Testis (tissue), 3 donors: ENCODE measurements around the gene SKP1. TPM values are rescaled to one million over a fixed set of nuclear protein-coding genes. Genes with fewer than 3 reads are reported as not detected.
A peak's percentile ranks its signal among the peaks of the same experiment; 100 is the strongest.

Source experiments
- DNase-seq: peaks from one replicate; pipeline ENCODE4 v3.0.0-alpha.2; 2019
- H3K27ac ChIP-seq, 2 donors: fragments of 200-600 bp; sonication (generic); one replicate each; pipeline ENCODE4 v1.5.1; 2019
- H3K27me3 ChIP-seq: fragments of 200-600 bp; sonication (generic); one replicate; pipeline ENCODE4 v1.5.1; 2019
- H3K36me3 ChIP-seq: fragments of 200-600 bp; sonication (generic); one replicate; pipeline ENCODE4 v1.5.1; 2017; ENCODE audit warnings: low read depth; ENCODE audit errors: missing control alignments
- H3K4me1 ChIP-seq: fragments of 200-600 bp; sonication (generic); one replicate; pipeline ENCODE4 v1.5.1; 2019
- H3K4me3 ChIP-seq, 2 donors: fragments of 200-600 bp; sonication (generic); one replicate each; pipeline ENCODE4 v1.5.1; 2017 to 2019
- H3K9me3 ChIP-seq: fragments of 200-600 bp; sonication (generic); one replicate; pipeline ENCODE4 v1.5.1; 2017
- POLR2A ChIP-seq: fragments of 450-650 bp; IDR thresholded peaks from one replicate; pipeline ENCODE4 v1.6.1; 2017; ENCODE audit warnings: antibody characterized with exemption, mild to moderate bottlenecking, moderate library complexity
- WGBS, 2 donors: methylation state at CpG; one replicate each; pipeline ENCODE4 v1.1.5; 2018; 5-methylcytosine and 5-hydroxymethylcytosine counted together
- intact Hi-C: fragments of 100-400 bp; cut with DNase I; formaldehyde crosslinking; loops from one replicate; pipeline ENCODE4 v1.15.1; 2023; ENCODE audit warnings: low total_unique reads
- polyA plus RNA-seq: library from polyadenylated mRNA; stranded (reverse); fragments of 350-450 nt; fragmentation: Illumina TruSeq; extraction: RNeasy Lipid Tissue Mini Kit (QIAGEN cat#74804); gene quantifications from one replicate; pipeline ENCODE4 v1.2.3, GENCODE V29; 2014; ENCODE audit warnings: low read depth, low replicate concordance; ENCODE audit not compliant: insufficient read depth
- total RNA-seq, 2 donors: library from RNA; depleted of rRNA; stranded (reverse); fragments of >200 nt; gene quantifications; one replicate each; pipeline ENCODE4 v1.2.3, GENCODE V29; 2016
- TF ChIP-seq, protein P1 (sequence below), 3 experiments: fragments of 450-650 bp in 2 of 3; fragments of 200-600 bp in 1 of 3; sonication (generic) in 1 of 3; IDR thresholded peaks; one replicate each; pipeline ENCODE4 v1.5.1; 2016 to 2019; ENCODE audit warnings: antibody characterized with exemption in 3 of 3, mild to moderate bottlenecking in 2 of 3, moderate library complexity in 1 of 3

The SKP1 gene
- total and polyA plus RNA-seq, 3 donors from 2014 or later = 336 to 919 (median 459) TPM

DNA sequence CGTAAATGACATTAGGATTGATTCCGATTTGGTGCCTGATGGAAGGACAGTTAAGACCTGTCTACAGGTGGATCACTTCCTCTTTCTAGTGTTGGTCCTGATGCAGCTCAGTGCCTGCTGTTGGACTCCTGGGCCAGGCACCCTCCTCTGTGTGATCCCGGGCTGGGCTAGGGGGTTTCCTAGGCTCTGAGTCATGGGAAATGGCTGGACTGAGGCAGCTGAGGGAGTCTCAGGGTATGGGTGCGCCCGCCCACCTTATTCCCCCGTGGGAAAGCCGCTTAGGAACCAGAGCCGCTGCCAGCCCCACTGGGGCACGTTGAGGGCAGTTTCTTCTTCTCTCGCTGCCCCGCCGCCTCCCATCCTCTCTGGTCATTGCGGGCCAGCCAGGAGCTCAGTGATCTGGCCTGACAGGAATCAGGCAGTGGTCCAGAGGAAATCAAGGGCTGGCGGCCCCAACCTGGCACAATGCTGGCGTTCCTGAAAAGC, 49.3 kb downstream of the SKP1 start:
- DNase-seq = no peak

DNA sequence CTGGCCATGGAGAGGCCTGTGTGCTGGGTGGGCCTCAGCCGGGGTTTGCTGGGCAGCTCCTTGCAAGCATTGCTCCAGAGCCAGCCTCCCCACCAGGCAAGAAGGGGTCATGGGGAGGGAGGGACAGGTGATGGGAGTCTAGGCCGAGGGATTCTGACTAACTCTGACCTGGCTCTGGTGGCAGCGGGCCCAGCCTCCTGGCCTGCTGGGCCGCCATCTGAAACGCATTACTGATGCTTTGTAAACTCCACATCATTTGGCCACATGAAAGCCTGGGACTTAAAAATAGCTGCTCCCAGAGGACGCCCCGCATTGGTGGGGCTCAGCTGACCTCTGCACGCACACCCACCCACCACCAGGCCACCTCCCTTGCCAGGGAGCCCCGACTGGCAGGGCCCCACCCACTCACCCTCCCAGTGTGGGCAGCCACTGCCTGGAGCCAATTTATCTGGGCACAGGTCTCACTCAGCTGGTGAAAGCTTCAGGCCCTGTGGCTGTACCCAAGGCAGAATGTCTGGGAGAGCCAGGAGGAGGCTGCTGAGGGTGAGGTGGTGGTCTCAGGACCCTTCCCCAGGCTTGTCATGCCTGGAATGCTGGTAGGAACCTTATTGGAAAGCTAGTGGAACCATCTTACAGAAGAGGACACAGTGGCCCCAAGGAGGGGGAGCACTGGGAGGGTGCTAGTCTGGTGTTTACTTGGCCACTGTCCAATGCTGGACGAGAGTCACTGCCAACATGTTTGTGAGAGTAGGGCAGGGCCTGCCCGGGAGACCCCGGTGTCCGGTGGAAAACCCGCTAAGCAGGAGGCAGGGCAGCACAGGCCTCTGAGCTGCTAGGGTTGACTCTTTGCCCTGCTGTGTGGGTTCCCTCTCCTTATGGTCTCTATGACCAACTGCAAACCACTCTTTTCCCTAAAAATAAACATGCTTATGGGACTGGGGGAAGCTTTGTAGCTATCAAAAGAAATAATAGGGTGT, 51.4 kb downstream of the SKP1 start:
- TF ChIP-seq, protein P1, sequence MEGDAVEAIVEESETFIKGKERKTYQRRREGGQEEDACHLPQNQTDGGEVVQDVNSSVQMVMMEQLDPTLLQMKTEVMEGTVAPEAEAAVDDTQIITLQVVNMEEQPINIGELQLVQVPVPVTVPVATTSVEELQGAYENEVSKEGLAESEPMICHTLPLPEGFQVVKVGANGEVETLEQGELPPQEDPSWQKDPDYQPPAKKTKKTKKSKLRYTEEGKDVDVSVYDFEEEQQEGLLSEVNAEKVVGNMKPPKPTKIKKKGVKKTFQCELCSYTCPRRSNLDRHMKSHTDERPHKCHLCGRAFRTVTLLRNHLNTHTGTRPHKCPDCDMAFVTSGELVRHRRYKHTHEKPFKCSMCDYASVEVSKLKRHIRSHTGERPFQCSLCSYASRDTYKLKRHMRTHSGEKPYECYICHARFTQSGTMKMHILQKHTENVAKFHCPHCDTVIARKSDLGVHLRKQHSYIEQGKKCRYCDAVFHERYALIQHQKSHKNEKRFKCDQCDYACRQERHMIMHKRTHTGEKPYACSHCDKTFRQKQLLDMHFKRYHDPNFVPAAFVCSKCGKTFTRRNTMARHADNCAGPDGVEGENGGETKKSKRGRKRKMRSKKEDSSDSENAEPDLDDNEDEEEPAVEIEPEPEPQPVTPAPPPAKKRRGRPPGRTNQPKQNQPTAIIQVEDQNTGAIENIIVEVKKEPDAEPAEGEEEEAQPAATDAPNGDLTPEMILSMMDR (IDR thresholded peaks at IDR 0.05) = no peak
- TF ChIP-seq POLR2A = no peak
- H3K4me3 ChIP-seq = no peak overlapping the region
- DNase-seq = peak; percentile 34
- WGBS, 2 donors = 53 to 62% methylated on average over 13 to 14 of the region's 14 CpGs
- H3K27ac ChIP-seq = peak overlapping the region in 1 of 2 donors; percentile 72
- intact Hi-C loops = no loop called here
- H3K27me3 ChIP-seq = no peaks in the 10 kb centered on the region
- peaks cover 15% of the 10 kb centered on the region for H3K4me1 ChIP-seq
- no peaks in the 10 kb centered on the region for H3K36me3 ChIP-seq
- H3K9me3 ChIP-seq = no peaks in the 10 kb centered on the region

More for the DNA sequence above, 49.3 kb downstream of the SKP1 start:
- no peak overlapping the region for H3K27ac ChIP-seq
- no peaks in the 10 kb centered on the region for H3K9me3 ChIP-seq
- peaks cover 15% of the 10 kb centered on the region for H3K4me1 ChIP-seq
- no peaks in the 10 kb centered on the region for H3K27me3 ChIP-seq
- TF ChIP-seq, protein P1 (IDR thresholded peaks at IDR 0.05) = no peak
- no peak for TF ChIP-seq POLR2A
- no peak overlapping the region for H3K4me3 ChIP-seq
- WGBS, 2 donors = 81 to 87% methylated on average over 9 to 15 of the region's 15 CpGs
- no peaks in the 10 kb centered on the region for H3K36me3 ChIP-seq
- intact Hi-C loops = no loop called here

- 88 to 94% methylated on average over 3 to 8 of the region's 8 CpGs for WGBS, 2 donors
- no peak for DNase-seq
- Histone ChIP-seq H3K27me3 (no peaks in the 10 kb centered on the region), H3K4me3 (no peak overlapping the region), H3K27ac (peak overlapping the region in 1 of 2 donors; percentile 14), H3K9me3 (no peaks in the 10 kb centered on the region), H3K36me3 (no peaks in the 10 kb centered on the region), H3K4me1 (peaks cover 15% of the 10 kb centered on the region)
- intact Hi-C loops = no loop called here
- TF ChIP-seq POLR2A = no peak
Observed at GRCh38 chr5:134124289-134125038, 52.3 kb downstream of the SKP1 start.

GRCh38 chr5:134123360-134123759, 53.4 kb downstream of the SKP1 start:
- Histone ChIP-seq H3K4me3 (no peak overlapping the region), H3K36me3 (no peaks in the 10 kb centered on the region), H3K4me1 (peaks cover 15% of the 10 kb centered on the region), H3K27me3 (no peaks in the 10 kb centered on the region), H3K27ac (no peak overlapping the region), H3K9me3 (no peaks in the 10 kb centered on the region)
- intact Hi-C loops = no loop called here
- TF ChIP-seq, protein P1 (IDR thresholded peaks at IDR 0.05) = no peak
- TF ChIP-seq POLR2A = no peak
- DNase-seq = no peak
- 94 to 98% methylated on average over 5 to 6 of the region's 6 CpGs for WGBS, 2 donors

GRCh38 chr5:134122530-134122929, 54.2 kb downstream of the SKP1 start:
- Histone ChIP-seq H3K36me3 (no peaks in the 10 kb centered on the region), H3K9me3 (no peaks in the 10 kb centered on the region), H3K4me3 (no peak overlapping the region), H3K27ac (no peak overlapping the region), H3K27me3 (no peaks in the 10 kb centered on the region), H3K4me1 (peaks cover 15% of the 10 kb centered on the region)
- DNase-seq = no peak
- intact Hi-C loops = no loop called here
- WGBS, 2 donors = 67 to 94% methylated on average over 1 to 3 of the region's 3 CpGs
- no peak for TF ChIP-seq POLR2A
- TF ChIP-seq, protein P1 (IDR thresholded peaks at IDR 0.05) = no peak
